NK-92 treated with Interleukin-12 subunit alpha and Interleukin-12 subunit beta, amount 100 ng/mL, for 24 hours (cell line): Measurements from ENCODE around the gene EEF1AKMT2.

Experiments
- DNase-seq: peaks from one replicate; lab custom pipeline; 2025; lab: John Stamatoyannopoulos, UW

The EEF1AKMT2 gene

DNA sequence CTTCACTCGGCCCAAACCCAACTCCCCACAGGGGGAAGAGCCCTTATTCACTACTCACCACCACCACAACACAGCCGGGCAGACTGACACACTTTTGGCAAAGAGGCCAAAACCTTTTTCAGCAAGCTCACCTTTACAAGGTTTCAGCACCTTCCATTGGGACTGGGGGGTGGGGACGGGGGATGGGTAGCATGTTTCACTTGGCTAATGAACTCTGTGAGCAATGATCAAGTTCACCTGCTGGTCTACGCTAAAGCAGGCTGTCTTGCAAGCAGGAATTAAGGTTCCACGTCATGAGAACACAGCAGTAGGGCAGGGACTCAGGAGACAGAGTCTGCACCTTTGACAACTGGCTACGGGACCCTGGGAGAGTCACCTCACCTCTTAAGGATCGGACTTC lies 54.5 kb downstream of the EEF1AKMT2 start:
- DNase-seq = no peak

DNA sequence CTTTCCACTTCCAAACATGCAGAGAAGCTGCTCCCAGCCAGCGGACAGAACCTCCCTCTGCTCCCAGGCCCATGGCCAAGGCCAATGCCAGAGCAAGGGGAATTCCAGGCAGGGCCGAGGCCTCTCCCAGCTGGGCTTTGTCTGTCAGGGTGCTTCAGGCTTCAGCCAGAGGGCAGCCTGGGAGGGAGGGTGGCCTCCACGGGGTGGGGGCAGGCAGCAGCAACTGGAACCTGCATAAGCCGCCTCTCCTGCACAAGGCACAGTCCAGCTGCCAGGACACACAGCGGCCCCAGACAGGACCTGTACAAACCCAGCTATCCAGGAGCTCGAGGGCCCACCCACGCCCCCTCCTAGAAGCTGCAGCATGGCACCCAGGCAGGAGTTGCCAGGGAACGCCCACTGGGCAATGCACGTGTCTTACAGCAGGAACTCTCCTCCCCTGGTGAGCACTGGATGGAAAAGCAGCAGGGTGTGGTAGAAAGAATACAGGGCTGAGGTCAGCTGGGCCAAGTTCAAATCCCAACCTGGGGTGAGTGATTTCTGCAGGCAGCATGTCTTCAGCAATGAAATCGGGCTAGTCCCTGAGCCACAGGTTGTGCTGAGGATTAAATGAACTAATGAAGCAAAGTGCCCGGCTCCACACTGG lies 55.1 kb downstream of the EEF1AKMT2 start:
- DNase-seq = no peak

DNA sequence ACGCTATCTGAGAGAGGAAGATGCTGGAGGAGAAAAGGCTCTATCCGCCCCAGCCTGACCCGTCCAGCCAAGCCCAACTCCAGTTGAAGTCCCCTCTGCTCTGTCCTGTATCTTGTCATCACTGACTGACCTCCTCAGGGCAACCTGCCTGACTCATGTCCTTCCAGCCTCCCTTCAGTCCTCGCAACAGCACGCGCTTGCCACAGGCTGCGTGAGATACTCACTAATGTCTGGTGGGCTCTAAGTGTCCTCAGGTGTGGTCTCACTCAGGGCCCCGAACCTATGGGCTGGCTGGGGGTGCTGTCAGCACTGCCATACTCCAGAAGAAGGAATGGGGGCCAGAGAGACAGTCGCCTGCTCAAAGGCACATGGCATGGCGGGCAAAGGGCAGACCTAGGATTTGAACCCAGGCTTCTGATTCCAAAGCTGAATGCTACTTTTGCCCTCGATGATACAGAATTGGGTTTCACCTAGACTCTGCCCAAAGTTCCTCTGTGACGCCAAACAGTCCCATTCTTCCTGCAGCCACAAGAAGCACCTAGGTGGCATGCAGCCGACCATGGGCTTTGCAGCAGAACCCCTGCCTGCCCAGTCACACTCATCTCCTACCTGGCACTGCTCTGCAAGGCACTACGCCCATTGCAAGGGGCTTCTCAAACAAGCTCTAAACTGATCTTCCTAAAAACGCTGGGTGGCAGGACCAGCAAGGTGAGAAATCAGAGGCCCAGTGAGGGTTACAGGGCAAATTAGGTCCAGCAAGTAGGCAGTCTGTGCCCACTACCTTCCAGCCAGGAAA lies 56.0 kb downstream of the EEF1AKMT2 start:
- no peak for DNase-seq

DNA sequence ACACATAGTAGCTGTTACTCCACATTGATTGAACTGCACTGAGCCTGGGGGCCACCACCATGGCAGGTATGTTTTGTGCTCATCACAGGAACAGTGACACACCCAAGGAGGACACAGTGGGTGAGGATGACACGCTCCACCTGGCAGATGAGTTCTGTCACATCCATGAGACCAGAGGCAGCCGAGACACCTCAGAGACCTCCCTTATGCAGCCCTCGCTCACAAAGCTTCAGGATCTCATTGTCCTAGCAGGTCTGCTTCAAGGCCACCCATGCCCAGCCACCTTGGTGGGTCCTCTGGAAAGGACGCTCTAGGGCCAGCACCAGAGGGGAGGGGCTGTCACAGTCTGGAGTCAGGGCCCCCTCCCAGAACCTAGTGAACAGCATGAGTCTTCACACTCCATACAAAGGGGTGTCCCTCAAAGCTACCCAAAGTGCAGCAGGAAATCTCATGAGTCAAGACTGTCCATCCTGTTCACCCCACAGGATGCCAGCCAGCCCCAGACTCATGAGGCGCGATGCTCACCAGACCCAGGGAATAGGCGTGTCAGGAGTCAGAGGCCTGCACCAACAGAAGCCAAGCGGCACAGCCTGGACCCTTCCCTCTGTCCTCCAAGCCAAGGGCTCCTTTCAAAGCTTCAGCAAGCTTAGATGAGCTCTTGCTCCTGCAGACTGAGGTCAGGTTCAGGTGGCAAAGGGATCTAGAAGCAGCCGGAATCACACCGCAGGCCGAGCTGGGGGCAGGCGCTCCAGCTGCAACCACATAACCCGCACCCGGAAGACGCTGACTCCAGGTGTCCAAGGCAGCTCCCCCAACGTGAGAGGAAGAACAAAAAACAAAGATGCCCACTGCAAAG lies 57.1 kb downstream of the EEF1AKMT2 start:
- DNase-seq = no peak

DNA sequence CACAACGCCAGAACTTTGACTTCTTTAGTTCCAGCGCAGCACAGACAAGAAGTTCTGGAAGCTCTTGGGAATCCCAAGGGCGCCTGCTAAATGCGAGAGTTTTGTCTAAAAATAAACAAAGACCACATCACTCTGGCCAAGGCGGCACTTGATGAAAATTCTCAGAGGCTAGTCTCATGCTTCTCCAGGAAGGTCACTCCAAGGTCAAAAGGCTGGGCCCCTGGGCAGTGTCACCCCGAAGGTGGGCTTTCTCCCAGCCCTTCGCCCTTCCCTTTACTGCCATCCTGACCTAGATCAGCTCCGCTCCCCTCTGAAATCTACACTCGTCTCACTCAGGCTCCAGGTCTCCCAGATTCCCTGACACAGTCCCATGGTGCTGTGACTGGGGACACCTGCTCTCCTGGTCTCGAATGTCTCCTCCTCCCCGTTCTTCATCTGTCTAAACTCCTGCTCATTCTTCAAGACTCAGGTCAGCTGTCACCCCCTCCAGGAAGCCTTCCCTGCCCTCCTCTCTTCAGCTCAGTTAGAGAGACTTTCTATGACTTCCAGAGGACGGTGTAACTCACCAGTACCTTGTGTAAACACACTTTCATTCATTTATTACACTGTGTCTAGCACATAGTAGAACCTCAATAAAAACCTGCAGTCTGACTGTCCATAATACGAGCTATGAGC lies 58.0 kb downstream of the EEF1AKMT2 start:
- DNase-seq = no peak

DNA sequence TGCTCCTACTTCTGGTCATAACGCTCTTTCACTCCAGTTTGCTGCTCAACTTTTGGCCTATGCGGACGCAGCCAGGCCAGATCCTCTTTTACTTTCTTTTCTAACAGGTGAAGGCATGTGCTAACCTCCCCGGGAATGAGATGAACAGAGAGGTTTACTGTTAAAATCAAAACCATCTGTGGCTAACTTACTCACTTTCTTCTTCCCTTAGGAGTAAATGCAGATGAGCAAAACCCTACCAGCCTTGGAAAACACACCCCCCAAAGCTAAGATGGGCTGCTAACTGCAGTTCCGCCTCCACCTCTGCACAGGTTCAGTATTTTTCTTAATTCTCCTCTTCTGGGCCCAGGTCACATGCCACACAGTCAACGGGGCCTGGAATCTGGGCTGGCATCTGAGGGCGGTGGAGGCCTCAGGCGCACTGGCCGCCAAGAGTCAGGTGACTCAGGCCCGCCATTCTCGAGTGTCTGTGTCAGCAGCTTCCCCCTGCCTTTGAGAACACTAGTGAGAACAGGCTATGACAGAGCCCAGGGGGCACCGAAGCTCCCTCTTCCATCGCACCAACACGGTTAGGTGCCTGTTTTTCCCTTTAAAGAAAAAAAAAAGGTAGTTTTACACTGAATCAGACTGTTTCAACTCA lies 58.6 kb downstream of the EEF1AKMT2 start:
- DNase-seq = no peak

DNA sequence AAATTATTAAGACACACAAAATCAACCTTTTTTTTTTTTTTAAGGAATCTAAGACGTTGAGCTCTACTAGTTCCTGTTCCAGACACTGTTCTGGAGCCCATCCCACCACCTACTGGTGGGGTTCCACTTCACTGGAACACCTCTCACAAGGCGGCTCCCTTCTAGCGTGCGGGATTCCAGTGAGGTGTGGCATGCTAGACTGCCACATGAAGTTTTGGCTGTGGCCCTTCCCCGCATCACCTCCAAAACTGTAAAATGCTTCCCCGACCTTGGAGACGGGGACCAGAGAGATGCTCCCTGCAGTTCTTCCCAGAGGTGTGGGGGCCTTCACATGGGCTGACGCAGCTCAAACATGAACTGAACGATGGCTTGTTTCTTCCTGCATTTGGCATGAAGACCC lies 60.1 kb downstream of the EEF1AKMT2 start:
- no peak for DNase-seq

DNA sequence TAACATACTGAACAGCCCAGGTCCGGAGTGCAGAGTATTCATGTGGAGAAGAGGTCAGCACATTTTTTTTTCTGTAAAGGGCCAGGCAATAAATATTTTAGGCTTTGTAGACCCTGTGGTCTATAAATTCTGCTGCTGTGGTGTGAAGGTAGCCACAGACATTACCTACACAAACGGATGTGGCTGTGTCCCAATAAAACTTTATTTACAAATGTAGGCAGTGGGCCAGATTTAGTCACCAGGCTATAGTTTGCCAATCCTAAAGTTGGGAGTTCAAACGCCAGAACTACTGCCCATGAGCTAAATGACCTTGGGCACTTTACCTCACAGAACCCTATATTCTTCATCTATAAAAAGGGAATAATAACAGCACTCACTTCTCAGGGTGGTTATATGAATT lies 60.9 kb downstream of the EEF1AKMT2 start:
- DNase-seq = no peak

DNA sequence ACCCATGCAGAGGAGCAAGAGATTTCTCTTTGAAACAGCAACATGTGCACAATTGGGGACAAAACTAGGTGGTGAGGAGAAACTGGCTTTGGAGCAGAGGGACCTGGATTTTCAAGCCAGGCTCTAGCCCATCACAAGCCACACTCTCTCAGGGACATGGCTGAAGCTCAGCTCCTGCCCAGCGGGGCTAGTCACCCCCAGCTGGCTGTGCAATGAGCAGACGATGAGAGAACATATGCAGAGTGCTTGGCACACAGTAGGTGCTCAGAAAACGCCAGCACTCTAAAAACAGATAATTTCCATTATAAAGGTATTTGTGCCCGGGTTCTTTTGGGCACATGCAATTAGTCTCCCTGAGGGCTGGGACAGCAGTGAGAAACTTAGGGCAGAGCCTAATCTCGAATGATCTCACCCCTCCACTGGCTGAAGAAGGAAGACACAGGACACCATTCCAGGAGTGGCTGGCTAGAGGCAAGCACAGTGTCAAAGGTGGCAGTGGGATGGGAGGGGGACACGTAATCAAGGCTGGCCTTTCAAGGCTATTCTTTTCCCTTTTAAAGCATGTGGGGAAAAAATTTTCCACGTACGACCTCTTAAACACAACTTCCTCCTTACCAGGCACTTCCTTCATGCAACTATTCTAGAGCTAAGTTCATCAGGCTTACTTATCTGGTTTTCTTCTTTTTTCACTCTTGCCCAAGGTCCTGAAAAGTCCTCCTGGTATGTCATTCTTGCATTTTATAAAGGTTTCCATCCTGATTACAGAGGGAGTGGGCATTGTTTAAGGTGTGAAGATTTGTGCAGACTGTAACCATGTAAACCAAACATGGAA lies 62.6 kb downstream of the EEF1AKMT2 start:
- DNase-seq = no peak

DNA sequence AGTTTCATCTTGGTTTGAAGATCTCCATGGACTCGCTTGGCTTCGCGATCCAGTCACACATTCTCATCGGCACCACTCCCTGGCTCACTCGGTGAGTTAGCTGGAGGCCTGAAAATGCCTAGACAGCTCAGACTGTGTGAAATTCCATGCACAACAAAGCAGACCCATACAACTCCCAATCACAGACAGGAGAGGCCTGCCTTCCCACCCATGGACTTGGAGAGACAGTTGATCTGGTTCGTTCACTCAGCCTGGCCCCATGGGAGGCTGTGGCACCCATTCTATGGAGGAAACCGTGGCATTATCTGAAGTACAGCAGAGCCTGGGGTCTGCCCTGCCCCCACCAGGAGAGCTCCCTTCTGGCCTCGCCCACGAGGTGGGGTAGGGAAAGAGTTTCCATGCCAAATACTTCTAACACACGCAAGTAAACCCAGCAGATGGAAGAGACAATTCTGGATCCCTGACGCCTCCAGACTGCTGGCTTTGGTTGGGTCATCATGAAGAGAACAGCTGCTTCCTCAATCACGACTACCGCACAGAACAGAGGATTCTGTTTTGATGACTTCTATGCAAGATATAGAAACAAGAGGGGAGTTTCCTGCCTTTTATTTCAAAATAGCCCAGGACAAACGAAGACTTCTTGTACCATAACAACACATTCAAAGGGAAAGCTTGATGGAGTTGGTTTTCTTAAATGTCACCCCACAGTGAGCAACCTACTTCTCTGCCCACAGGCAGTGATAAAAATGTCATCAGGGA lies 63.4 kb downstream of the EEF1AKMT2 start:
- no peak for DNase-seq

DNA sequence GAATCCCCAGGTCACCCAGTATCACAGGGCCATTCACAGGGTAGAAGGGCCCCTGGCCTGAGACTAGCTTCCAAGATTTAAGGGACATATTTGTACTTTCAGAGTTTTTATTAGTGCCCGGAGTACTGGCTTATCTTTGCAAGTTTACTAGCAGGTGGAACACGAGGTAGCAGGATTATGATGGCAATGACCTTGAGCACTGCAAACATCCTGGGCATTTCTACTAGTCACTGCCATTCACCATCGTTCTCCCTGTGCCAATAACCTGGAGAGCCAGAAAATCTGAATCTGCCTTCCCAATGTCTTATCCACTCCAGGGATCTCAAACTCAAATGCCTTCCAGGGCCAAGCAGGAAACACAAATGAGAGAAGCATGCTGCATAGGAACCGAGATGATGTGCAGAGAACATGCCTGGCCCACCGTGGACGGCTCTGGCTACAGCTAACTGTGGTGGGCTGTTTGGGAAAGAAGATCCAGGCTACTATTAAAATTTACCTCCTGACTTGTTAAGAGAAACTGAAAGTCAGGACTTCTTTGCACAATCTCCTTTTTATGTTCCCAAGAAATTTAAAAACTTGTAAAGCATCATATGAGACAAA lies 64.2 kb downstream of the EEF1AKMT2 start:
- no peak for DNase-seq

DNA sequence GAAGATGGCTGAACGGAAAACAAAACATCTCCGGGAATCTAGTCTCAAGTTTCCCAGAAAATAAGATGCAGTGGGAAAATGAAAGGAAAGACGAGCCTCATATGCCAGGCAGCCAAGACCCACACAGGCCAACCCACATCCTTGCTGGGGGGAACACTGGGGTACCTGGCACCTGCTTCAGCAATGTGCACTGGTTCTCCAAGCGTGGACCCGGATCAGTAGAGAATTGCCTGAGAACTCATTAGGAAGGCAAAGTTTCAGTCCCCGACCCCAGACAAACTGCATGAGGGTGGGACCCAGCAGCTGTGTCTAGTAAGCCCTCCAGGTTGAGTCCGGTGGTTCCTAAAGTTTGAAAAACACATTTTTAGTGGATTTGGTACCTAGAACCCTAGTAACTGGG lies 65.9 kb downstream of the EEF1AKMT2 start:
- DNase-seq = no peak

DNA sequence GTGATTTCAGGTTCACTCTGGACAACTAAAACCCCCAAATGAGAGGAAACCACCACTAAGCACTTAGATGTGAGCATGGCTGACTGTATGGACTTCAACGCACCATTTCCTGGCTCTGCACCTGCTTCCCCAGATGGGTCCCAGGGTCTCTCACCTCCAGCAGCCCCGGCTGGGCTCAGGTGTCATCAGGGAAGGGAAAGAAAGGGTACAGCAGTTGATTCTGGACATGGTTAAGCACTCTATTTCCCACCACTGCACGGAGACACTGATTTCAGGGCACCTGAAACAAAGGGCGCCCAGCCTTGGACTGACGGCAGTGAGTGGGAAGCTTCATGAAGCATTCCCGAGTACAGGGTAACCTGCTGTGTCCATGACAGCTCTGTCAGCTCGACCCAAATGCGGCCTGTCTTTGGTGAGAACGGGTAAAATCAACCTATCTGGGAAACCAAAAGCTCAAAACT lies 66.5 kb downstream of the EEF1AKMT2 start:
- DNase-seq = no peak

DNA sequence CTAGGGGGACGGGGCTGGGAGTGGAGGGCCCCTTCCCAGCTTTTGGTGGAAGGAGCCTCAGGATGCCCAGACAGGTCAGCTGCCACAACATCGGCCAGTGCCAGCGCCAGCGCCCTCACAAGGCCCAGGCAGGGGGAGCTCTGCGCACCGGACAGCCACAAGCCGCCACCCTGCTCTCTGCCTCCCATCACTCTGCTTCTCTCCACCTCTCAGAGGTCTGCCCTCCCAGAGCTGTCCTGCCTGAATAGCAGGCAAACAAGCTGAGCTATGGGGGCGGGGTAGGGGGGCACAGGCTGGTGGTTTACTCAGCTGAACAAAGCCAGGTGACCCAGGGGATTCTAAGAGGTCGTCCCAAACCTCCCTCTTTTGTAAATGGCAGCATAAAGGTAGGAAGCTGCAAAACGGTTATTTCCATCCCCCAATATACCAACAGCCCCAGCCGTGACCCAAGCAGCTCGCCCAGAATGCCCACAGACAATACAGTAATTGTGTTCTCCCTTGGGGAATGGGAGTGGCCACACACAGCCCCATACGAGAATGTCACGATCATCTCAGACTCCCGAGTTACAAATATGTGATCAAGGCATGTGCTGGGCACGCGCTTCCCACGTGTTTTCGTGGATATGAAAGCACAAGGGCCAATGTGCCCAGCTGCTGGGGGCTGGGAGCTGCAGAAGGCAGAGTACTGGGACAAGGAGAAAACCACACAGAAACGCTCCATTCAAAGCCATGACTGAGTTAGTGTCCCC lies 67.2 kb downstream of the EEF1AKMT2 start:
- DNase-seq = no peak

DNA sequence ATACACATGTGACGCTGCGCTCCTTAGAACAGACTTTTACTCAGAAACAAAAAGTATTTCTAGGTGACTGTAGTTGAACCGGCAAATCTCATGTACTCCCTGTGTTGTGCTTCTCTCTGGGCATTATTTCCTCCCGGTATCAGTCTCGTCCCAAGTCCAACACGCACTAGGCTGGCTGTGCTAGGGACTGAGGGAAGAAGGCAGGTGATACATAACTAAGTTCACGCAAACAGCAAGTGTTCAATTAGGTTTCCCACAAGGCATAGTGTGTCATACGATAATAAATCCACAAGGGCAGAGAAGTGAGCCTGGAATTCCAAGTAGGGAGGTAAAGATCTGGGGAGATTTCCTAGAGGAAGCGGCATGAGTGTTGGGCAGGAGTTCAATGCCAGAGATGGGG lies 67.9 kb downstream of the EEF1AKMT2 start:
- DNase-seq = no peak

DNA sequence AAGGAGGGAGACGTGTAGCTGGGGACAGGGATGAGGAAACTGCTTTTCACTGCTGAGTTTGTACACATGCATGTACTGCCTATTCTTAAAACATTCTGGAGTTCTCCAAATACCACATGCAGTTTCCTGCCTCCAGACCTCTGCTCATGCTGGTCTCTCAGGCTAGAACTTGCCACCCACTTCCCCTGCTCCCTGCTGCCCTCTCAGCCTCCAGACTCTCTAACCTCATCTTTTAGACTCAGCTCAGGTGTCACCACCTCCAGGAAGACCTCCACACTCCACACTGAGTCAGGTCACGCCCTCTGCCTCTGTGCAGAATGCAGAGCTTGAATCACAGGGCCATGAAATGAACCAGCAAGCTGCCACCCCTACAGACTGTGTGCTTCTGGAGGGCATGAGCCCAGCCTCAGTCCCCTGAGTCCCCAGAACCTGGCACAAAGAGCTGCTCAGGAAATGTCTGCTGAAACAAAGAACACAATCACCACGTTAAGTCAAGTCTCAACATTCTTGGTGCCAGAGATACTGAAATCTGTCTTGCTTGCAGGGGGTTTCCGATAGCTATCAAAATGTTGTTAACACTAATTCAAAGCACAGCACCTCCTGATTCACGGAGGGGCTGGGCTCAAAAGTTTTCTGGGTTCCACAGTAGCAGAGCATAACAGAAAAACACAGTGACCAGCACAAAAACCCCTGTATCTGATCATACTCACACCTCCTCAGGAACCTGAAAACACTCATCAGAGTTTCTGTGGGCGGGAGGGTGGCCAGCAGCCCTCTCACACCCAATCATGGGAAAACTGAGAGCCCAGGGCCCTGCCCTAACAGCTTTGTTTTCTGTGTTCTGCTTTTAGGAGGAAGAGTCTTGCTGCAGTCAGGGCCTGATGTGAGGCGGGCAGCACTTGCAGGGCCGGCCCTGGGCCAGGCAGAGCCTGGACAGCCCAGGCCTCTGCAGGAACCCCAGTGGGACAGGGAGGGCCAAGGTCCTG lies 68.6 kb downstream of the EEF1AKMT2 start:
- DNase-seq = peak; percentile 37

DNA sequence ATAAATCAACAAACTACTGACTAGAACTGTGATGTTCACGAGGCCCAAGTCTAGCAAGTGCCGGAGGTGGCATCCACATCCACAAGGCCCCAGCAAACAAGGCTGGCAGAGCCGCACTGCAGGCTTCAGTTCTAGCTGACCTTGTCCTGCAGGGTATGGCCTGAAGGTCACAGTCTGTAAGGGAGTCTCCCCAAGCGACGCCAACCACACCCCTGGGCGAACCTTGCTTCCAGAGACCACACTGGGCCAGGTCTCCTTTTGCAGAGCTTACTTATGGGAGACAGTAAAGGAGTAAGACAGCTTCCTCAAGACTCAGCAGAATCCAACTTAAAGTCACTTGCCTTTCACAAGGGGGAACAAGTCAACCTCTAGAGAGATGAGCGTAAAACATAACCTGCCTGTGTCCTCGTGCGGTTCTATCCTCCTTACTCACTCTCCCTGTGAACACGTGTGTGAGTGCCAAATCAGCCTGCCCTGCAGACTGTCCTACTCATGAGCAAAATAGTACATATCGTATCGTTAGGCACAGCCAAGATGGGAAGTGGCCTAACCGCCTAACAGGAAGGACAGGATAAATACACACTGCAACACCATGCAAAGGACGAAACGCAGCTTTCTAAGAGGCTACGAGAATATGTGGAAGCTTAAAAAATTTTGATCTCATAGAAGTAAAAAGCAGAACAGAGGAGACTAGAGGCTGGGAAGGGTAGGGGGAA lies 70.2 kb downstream of the EEF1AKMT2 start:
- no peak for DNase-seq
